DMS53 treated with DMSO at 0.1 percent for 48 hours (cell line): ENCODE data around the gene LDLRAD1.
"Not testable (repeated sequence)": the region's sequence is repeated elsewhere in the genome, so short reads cannot be mapped to it uniquely, and the experiment has no call there.

ENCODE experiments used
- DNase-seq: peaks from one replicate; lab custom pipeline; 2025; ENCODE audit not compliant: unreplicated experiment; lab: John Stamatoyannopoulos, UW

The LDLRAD1 gene

GRCh38 chr1:54017979-54018378, at the start of gene LDLRAD1:
Gene LDLRAD1 (minus strand): TSS chr1:54018186. CDS start chr1:54018112, 74 bp downstream.
- DNase-seq, result peak; percentile 87

- no peak for DNase-seq
These were observed 46.3 kb upstream of the LDLRAD1 start for GRCh38 chr1:54064299-54064698.

GRCh38 chr1:54054438-54054749, 36.4 kb upstream of the LDLRAD1 start:
- no peak for DNase-seq

- peak; percentile 21 for DNase-seq
These were observed 35.9 kb upstream of the LDLRAD1 start for GRCh38 chr1:54053745-54054437.

GRCh38 chr1:54052934-54053744, 35.2 kb upstream of the LDLRAD1 start, which contains the start of the genes TCEANC2 and TMEM59:
Gene TCEANC2 (plus strand): TSS chr1:54053608. CDS start chr1:54054423, 815 bp downstream.
Gene TMEM59 (minus strand): TSS chr1:54053204. CDS start chr1:54053188, 16 bp downstream.
- DNase-seq, result peak; percentile 100

GRCh38 chr1:54052431-54052933, 34.5 kb upstream of the LDLRAD1 start:
- DNase-seq, result peak; percentile 52

GRCh38 chr1:54051933-54052430, 34.0 kb upstream of the LDLRAD1 start:
- DNase-seq, result no peak

- DNase-seq, result not testable (repeated sequence)
These were observed 32.4 kb upstream of the LDLRAD1 start for GRCh38 chr1:54050435-54050834.

- DNase-seq, result no peak
These were observed 29.7 kb upstream of the LDLRAD1 start for GRCh38 chr1:54047384-54048305.

- DNase-seq, result no peak
These were observed 28.8 kb upstream of the LDLRAD1 start for GRCh38 chr1:54046671-54047383.

- DNase-seq, result no peak
These were observed 27.5 kb upstream of the LDLRAD1 start for GRCh38 chr1:54045496-54045895.

- no peak for DNase-seq
These were observed 23.8 kb upstream of the LDLRAD1 start for GRCh38 chr1:54041806-54042205.

- no peak for DNase-seq
These were observed 19.5 kb upstream of the LDLRAD1 start for GRCh38 chr1:54037476-54037875.

GRCh38 chr1:54028306-54029251, 10.6 kb upstream of the LDLRAD1 start:
- DNase-seq, result no peak

GRCh38 chr1:54027848-54028247, 9.9 kb upstream of the LDLRAD1 start:
- DNase-seq, result peak; percentile 61

- DNase-seq, result not testable (repeated sequence)
These were observed 6.8 kb upstream of the LDLRAD1 start for GRCh38 chr1:54024811-54025210.

GRCh38 chr1:54024358-54024757, 6.4 kb upstream of the LDLRAD1 start:
- no peak for DNase-seq

- DNase-seq, result not testable (repeated sequence)
These were observed 1.7 kb upstream of the LDLRAD1 start for GRCh38 chr1:54019562-54020176.

- no peak for DNase-seq
These were observed 649 bp upstream of the LDLRAD1 start for GRCh38 chr1:54018635-54019034.
